ENCODE measurements around the gene ZNF423.

ZNF423 gene

GRCh38 chr16:49594685-49595498 lies 261.0 kb downstream of the ZNF423 start:
- no peak for DNase-seq

GRCh38 chr16:49594153-49594552 lies 261.8 kb downstream of the ZNF423 start:
- DNase-seq = no peak

DNA sequence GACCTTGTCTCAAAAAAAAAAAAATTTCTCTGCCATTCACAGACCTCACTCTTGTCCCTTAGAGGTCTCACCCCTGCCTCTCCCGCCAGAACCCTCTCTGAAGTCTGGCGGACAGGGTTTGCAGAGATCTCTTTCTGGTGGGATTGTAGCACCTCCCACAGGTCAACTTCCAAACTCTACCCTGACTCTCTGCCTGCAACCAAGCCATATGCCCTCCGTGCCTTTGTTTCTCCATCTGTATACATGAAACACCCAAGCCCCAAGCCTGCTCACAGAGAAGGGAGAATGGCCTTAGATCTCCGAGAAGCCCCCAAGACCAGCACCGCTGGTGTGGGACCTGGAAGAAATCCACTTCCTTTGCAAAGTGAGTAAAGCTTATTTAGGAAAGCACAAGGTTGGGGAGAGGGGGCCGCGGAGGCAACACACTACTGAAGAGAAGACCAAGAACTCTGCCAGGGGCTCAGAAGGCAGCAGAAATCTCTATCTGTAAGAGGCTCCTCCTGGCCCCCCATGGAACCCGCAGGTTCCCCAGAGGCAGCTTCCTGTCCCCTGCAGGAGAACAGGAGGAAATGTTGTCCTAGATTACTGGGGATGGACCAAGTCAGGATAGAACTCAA lies 262.4 kb downstream of the ZNF423 start:
- DNase-seq = no peak

GRCh38 chr16:49592546-49593423 lies 263.1 kb downstream of the ZNF423 start:
- peak; percentile 1 for DNase-seq

DNA sequence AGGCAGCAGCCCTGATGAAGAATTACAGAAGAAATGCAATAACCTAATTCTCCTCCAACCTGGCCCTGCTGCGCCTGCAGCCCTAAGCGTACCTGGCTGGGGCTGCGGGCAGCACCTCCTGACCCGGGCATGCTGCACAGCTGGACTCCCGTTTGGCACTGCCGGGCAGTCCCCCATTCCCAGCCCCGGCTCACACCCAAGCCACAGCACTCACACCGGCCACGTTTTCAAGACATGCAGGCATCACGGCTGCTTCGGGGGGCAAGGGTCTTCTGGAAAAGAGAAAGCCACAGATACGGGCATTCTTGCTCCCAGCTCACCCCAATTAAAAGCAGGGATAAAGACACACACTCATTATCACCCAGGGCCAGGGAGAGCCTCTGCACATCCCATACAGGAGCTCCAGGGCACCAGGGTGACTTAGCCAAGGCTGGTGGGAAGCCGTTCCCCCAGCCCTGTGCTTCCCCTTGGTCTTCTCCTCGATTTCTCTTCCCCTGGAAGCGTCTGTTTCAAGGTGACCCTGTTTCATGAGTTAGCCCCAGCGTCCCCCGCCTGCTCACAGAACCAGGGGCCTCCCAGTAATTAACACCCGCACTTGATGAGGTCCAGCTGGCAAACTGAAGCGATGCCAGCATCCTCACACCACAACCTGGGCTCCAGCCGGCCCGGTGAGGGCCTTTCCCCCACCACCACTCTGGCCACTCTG lies 265.6 kb downstream of the ZNF423 start:
- no peak for DNase-seq

- DNase-seq = peak; percentile 52
These were observed 266.3 kb downstream of the ZNF423 start for GRCh38 chr16:49589544-49590031.

- DNase-seq = no peak
These were observed 267.1 kb downstream of the ZNF423 start for GRCh38 chr16:49588729-49589384.

DNA sequence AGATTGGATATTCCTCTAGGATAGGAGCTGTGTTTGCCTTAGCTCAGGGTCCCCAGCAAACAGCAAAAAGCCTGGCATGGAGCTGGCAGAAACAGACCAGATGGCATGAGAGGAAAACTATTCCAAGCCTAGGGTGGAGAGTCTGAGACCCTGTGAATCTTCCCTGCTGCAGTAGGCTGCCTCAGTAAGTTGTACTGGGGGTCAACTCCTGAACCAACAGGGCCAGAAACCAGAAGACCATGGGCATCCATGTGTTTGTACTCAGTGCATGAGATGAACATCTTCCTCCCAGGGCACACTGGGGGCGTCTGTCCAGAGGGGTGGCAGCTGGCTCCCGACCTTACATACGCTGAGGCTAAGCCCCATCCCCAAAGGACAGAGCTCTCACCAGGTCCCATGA lies 267.9 kb downstream of the ZNF423 start:
- DNase-seq = no peak

- DNase-seq = no peak
These were observed 268.4 kb downstream of the ZNF423 start for GRCh38 chr16:49587511-49587910.

- DNase-seq = no peak
These were observed 269.2 kb downstream of the ZNF423 start for GRCh38 chr16:49586466-49587450.

- DNase-seq = no peak
These were observed 270.6 kb downstream of the ZNF423 start for GRCh38 chr16:49585143-49585832.

DNA sequence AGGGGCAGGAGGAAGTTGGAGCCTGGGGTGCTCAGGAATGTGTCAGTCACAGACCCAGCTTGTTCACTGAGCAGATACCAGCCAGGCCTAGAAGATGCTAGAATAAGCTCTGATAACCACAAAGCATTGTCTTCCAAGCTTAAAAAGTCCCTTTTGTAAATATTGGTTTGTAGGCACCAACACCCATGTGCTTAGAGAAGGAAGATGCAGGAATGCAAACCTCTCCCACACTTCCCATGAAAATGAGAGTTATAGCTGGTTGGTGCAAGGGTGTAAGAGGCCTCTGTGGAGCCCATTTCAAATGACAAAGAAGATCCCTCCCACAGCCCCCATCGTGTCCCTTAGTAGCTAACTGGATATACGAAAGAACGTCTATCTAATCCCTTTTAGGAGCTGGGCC lies 272.0 kb downstream of the ZNF423 start:
- DNase-seq = no peak

DNA sequence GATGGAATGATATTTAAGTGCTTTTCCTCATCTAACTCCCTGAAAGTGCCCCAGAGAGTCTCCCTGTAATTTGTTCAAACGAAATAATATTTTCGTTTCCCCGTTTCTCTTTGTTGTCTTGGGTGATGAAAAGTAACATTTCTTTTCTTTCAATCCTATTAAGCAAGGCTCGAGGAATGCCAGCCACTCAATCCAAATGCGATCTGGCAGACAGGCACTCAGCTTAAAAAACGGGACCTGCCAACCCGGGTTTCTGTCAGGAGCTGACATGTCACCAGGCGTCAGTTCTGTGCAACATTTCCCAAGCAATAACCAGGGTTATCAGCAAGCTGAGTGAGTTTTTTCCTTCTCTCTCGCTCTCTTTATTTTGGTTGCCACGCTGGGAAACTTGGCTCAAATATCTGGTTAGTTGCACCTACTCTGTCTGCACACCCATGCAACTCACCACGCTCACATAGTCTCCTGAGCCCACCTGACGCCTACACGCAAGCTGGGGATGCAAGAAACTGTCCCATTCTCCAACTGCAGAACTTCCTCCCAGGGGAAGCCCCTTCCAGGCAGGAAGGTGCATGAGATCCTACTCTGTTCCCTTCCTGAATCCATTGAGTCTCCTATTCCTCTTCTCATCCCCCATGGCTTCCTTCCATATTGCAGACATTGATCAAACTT lies 274.1 kb downstream of the ZNF423 start:
- DNase-seq = no peak

GRCh38 chr16:49580751-49581303 lies 275.1 kb downstream of the ZNF423 start:
- no peak for DNase-seq

DNA sequence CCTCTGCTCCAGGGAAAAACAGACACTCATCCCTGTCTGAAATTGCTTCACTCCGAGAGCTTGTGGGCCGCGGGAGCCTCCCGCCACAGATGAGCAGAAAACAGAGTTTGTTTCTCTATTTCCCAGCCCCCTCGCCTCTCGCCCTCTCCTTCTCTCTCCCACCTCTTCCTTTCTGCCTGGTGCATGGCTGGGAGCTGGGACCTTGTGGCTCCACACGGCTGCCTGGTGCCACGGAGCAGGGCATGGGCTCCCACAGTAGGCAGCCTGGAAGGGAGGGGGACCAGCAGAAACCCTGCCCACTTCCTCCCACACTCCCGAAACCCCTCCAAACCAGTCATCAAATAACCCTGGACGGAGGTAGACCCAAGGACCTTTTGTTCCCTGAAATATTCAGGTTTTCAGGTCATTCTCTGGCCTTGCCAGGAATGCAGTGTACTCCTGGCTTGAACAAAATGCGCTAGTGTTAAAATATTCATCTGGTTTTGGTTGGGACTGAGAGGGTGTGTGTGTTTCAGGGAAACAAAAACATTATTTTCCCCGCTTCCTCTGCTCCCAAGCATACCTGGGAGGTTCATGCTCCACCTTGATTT lies 277.4 kb downstream of the ZNF423 start:
- DNase-seq = no peak

DNA sequence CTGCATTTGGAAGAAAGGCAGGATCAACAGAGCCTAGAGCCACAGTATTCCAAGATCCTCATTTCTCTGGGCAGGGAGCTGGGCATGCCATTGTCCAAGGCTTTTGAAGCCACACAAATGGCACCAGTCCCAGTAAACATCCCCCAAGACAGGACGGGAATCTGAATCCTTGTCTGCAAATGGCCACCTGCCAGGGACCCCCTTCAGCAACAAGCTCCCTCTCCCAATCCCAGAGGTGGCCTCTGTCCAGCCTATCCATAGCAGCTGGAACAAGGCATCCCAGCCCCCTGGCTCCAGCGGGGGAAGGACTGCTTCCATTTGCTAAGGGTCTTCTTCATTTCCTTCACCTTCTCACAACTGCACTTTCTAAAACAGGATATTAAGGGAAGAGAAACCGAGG lies 277.9 kb downstream of the ZNF423 start:
- DNase-seq = no peak

DNA sequence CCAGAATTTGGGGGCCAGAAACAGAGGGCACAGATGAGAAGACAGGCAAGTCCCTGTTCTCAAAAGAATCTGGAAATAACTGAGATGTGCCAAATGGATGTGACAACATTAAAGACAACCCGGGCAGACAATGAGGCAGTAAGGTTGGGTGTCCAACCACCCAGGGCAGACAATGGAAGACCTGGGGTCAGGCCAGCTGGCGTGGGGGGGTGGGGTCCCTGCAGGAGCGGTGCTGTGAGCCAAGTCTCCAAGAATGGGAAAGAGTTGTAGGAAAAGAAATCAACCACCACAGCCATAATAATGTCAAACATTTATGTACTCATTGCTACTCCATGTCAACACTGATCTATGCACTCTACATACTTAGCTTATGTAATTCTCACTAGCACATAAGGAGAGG lies 279.0 kb downstream of the ZNF423 start:
- no peak for DNase-seq

- no peak for DNase-seq
These were observed 279.8 kb downstream of the ZNF423 start for GRCh38 chr16:49576173-49576494.

All from MV-4-11 (cell line).